Gastroesophageal sphincter (tissue), 3 donors: ENCODE measurements around the gene NAGLU.
A peak's percentile ranks its signal among the peaks of the same experiment; 100 is the strongest.

ENCODE experiments used
- POLR2AphosphoS5 ChIP-seq: sonication (generic); formaldehyde crosslinking; IDR thresholded peaks from one replicate; pipeline ENCODE4 v1.6.1; 2017; ENCODE audit warnings: antibody characterized with exemption
- TF ChIP-seq, protein P1 (sequence below), 4 experiments: fragments of 200-600 bp in 2 of 4; fragments of 450-650 bp in 2 of 4; sonication (generic) in 1 of 4; IDR thresholded peaks; one replicate each; pipeline ENCODE4 v1.5.1; 2017 to 2019; ENCODE audit warnings: antibody characterized with exemption in 4 of 4, mild to moderate bottlenecking in 2 of 4, moderate library complexity in 2 of 4

DNA sequence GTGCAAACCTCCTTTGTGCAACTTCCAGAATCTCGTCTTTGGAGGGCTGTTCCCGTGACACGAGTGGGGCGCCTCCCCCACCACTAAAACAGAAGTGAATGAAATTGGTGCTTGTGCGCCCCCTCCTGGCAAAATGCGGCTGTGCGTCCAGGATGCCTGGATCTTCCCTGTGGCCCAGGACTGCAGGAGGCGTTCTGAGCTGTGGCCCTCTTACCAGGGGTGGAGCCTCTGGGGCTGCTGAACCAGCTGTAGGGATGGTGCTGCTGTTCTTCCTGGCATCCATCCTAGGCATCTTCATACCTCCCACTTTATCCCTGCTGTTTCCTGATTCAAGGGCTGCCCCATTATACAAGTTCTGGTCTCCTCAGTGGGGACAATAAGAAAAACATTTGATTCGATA lies 18.5 kb upstream of the NAGLU start:
- no peak for TF ChIP-seq POLR2AphosphoS5
- TF ChIP-seq, protein P1, sequence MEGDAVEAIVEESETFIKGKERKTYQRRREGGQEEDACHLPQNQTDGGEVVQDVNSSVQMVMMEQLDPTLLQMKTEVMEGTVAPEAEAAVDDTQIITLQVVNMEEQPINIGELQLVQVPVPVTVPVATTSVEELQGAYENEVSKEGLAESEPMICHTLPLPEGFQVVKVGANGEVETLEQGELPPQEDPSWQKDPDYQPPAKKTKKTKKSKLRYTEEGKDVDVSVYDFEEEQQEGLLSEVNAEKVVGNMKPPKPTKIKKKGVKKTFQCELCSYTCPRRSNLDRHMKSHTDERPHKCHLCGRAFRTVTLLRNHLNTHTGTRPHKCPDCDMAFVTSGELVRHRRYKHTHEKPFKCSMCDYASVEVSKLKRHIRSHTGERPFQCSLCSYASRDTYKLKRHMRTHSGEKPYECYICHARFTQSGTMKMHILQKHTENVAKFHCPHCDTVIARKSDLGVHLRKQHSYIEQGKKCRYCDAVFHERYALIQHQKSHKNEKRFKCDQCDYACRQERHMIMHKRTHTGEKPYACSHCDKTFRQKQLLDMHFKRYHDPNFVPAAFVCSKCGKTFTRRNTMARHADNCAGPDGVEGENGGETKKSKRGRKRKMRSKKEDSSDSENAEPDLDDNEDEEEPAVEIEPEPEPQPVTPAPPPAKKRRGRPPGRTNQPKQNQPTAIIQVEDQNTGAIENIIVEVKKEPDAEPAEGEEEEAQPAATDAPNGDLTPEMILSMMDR (IDR thresholded peaks at IDR 0.05), result peak in 3 of 4 experiments; percentile 95 to 98 (median 97)
